Stomach (tissue), 9 donors: ENCODE measurements around the gene RRBP1. TPM values are rescaled to one million over a fixed set of nuclear protein-coding genes. Genes with fewer than 3 reads are reported as not detected.

Experiments
- DNase-seq, 2 donors: peaks; one replicate each; pipeline versions ENCODE4 v3.0.0 to v3.0.0-alpha.2; 2013 to 2019
- H3K27ac ChIP-seq, 5 donors: fragments of 200-600 bp in 4 of 5; sonication (generic) in 4 of 5; one replicate each; pipeline ENCODE4 v1.5.1; 2013 to 2019; ENCODE audit warnings: mild to moderate bottlenecking in 1 of 5, moderate library complexity in 1 of 5
- H3K27me3 ChIP-seq, 3 donors: fragments of 200-600 bp; sonication (generic); one replicate each; pipeline ENCODE4 v1.5.1; 2017 to 2019; ENCODE audit warnings: mixed run types in 1 of 3
- H3K36me3 ChIP-seq, 4 donors: fragments of 200-600 bp; sonication (generic); 1 replicate in 3 of 4; 2 replicates in 1 of 4; pipeline ENCODE4 v1.5.1; 2016 to 2019
- H3K4me1 ChIP-seq, 4 donors: fragments of 200-600 bp; sonication (generic); one replicate each; pipeline ENCODE4 v1.5.1; 2016 to 2019
- H3K4me3 ChIP-seq, 4 donors: fragments of 200-600 bp; sonication (generic) in 3 of 4; one replicate each; pipeline ENCODE4 v1.5.1; 2016 to 2019; ENCODE audit warnings: mild to moderate bottlenecking in 1 of 4
- H3K9me3 ChIP-seq, 4 donors: fragments of 200-600 bp; sonication (generic); one replicate each; pipeline ENCODE4 v1.5.1; 2016 to 2019
- CTCF ChIP-seq, 7 experiments: fragments of 450-650 bp in 4 of 7; fragments of 200-600 bp in 3 of 7; sonication (generic) in 3 of 7; IDR thresholded peaks; one replicate each; pipeline ENCODE4 v1.5.1; 2016 to 2019; ENCODE audit warnings: antibody characterized with exemption in 7 of 7, control low read depth in 2 of 7, mild to moderate bottlenecking in 1 of 7
- EP300 ChIP-seq: sonication (generic); formaldehyde crosslinking; IDR thresholded peaks from one replicate; pipeline ENCODE4 v1.6.1; 2017; ENCODE audit warnings: antibody characterized with exemption
- POLR2A ChIP-seq, 4 donors: fragments of 450-650 bp; IDR thresholded peaks; one replicate each; pipeline ENCODE4 v1.6.1; 2016; ENCODE audit warnings: antibody characterized with exemption in 4 of 4, control low read depth in 2 of 4, mild to moderate bottlenecking in 1 of 4, moderate library complexity in 1 of 4
- POLR2AphosphoS5 ChIP-seq, 3 donors: sonication (generic); formaldehyde crosslinking; IDR thresholded peaks; one replicate each; pipeline ENCODE4 v1.6.1; 2016; ENCODE audit warnings: antibody characterized with exemption in 3 of 3
- WGBS, 5 donors: extraction: QIAGEN DNeasy Blood & Tissue Kit in 3 of 5; methylation state at CpG; one replicate each; pipeline versions ENCODE4 v1.1.5 to v1.1.7; 2013 to 2018; 5-methylcytosine and 5-hydroxymethylcytosine counted together
- intact Hi-C: fragments of 100-400 bp; cut with DNase I; formaldehyde crosslinking; loops from one replicate; pipeline ENCODE4 v1.15.1; 2023; ENCODE audit warnings: low total_unique reads
- polyA plus RNA-seq, 3 donors: library from polyadenylated mRNA; stranded (reverse); fragments of 200-250 nt; gene quantifications; one replicate each; pipeline ENCODE4 v1.2.3, GENCODE V29; 2013
- total RNA-seq, 5 donors: library from RNA; depleted of rRNA; stranded (reverse); fragments of >200 nt; gene quantifications; one replicate each; pipeline versions ENCODE4 v1.1.0 to v1.2.3, GENCODE V29; 2014 to 2016
- donor health status: healthy with polysubstance abuse.
- donor health status: Bipolar disorder and iron deficiency.
- donor health status: healthy.

The RRBP1 gene
- total and polyA plus RNA-seq, 8 donors, result 34.4 to 456 (median 132) TPM

DNA sequence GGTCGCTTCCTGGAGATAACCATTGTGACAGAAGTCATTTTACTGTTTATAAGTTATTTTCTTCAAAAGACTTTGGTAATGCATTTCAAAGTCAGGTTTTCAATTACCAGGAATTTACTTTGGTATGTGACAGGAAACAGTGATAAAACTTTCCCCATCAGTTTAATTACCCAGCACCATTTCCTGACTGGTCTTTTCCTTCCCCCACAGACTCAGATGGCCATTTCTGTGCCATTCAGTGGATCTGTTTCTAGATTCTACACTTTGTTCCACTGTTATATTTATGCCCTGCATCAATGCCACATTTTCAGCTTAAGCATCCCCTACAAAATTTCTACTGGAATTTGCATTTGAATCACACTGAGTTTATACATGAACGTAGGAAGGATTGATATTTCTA lies 16.3 kb downstream of the RRBP1 start:
- intact Hi-C loops, result no loop called here
- H3K27ac ChIP-seq, result peak overlapping the region in 3 of 5 donors; percentile 11 to 36 (median 16)
- H3K9me3 ChIP-seq, result no peaks in the 10 kb centered on the region
- TF ChIP-seq POLR2A (IDR thresholded peaks at IDR 0.05), result no peak
- no peak for TF ChIP-seq POLR2AphosphoS5 (IDR thresholded peaks at IDR 0.05)
- TF ChIP-seq EP300, result no peak
- TF ChIP-seq CTCF (IDR thresholded peaks at IDR 0.05), result no peak
- no peak for DNase-seq
- H3K27me3 ChIP-seq, result no peaks in the 10 kb centered on the region
- H3K4me3 ChIP-seq, result no peak overlapping the region
- H3K4me1 ChIP-seq, result peaks cover 21 to 94% (median 51%) of the 10 kb centered on the region in 4 donors
- peaks cover 0 to 15% (median 5%) of the 10 kb centered on the region in 4 donors for H3K36me3 ChIP-seq
- WGBS, 5 donors, result 63 to 80% (median 79%) methylated on average over 2 of the region's 2 CpGs

DNA sequence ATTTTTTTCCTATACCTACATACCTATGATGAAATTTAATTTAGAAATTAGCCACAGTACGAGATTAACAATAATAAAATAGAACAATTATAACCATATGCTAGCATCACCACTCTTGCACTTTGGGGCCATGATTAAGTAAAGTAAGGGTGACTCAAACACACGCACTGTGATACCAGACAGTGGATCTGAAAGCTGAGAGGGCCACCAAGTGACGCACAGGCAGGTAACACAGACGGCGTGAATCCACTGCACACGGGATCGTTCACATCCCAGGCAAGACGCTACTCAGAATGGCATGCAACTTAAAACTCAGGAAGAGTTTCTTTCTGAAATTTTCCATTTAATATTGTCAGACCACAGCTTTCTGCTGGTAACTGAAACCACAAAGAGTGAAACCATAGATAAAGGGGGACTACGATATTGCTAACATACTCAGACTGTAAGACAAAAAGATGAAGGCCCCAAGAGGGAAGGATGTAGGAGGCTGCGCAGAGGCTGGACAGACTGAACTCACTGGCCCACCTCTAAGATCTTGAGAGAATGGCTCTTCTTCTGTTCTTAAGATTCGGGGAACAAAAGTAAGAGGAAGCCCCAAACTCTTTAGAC lies 17.9 kb downstream of the RRBP1 start:
- Histone ChIP-seq H3K4me1 (peaks cover 21 to 85% (median 51%) of the 10 kb centered on the region in 4 donors), H3K36me3 (peaks cover 0 to 22% (median 11%) of the 10 kb centered on the region in 4 donors), H3K27me3 (no peaks in the 10 kb centered on the region), H3K9me3 (no peaks in the 10 kb centered on the region), H3K27ac (peak overlapping the region in 3 of 5 donors; percentile 39 to 69 (median 63)), H3K4me3 (no peak overlapping the region)
- WGBS, 5 donors, result 53 to 73% (median 58%) methylated on average over 11 of the region's 11 CpGs
- TF ChIP-seq CTCF (IDR thresholded peaks at IDR 0.05) (no peak), POLR2AphosphoS5 (IDR thresholded peaks at IDR 0.05) (no peak), POLR2A (IDR thresholded peaks at IDR 0.05) (no peak), EP300 (no peak)
- peak in 1 of 2 donors; percentile 24 for DNase-seq
- intact Hi-C loops, result no loop called here

GRCh38 chr20:17663486-17663885 lies 18.6 kb downstream of the RRBP1 start:
- no peak for TF ChIP-seq EP300
- TF ChIP-seq POLR2A (IDR thresholded peaks at IDR 0.05), result no peak
- H3K9me3 ChIP-seq, result peaks cover 0 to 4% (median 2%) of the 10 kb centered on the region in 4 donors
- intact Hi-C loops, result no loop called here
- WGBS, 5 donors, result 46 to 62% (median 54%) methylated on average over 5 of the region's 5 CpGs
- peaks cover 2 to 26% (median 15%) of the 10 kb centered on the region in 4 donors for H3K36me3 ChIP-seq
- no peaks in the 10 kb centered on the region for H3K27me3 ChIP-seq
- no peak for DNase-seq
- peak overlapping the region in 4 of 5 donors; percentile 17 to 69 (median 62) for H3K27ac ChIP-seq
- peaks cover 21 to 81% (median 50%) of the 10 kb centered on the region in 4 donors for H3K4me1 ChIP-seq
- H3K4me3 ChIP-seq, result no peak overlapping the region

- Histone ChIP-seq H3K4me1 (peaks cover 21 to 78% (median 50%) of the 10 kb centered on the region in 4 donors), H3K36me3 (peaks cover 6 to 28% (median 17%) of the 10 kb centered on the region in 4 donors)
- intact Hi-C loops, result no loop called here
Measured at GRCh38 chr20:17663040-17663399, 19.0 kb downstream of the RRBP1 start.

More at GRCh38 chr20:17663040-17663399, 19.0 kb downstream of the RRBP1 start:
- H3K9me3 ChIP-seq, result peaks cover 0 to 6% (median 3%) of the 10 kb centered on the region in 4 donors
- no peaks in the 10 kb centered on the region for H3K27me3 ChIP-seq
- 76 to 85% (median 78%) methylated on average over 13 of the region's 13 CpGs for WGBS, 5 donors
- H3K4me3 ChIP-seq, result no peak overlapping the region
- H3K27ac ChIP-seq, result peak overlapping the region in 4 of 5 donors; percentile 46 to 69 (median 62)
- TF ChIP-seq POLR2AphosphoS5 (IDR thresholded peaks at IDR 0.05), result no peak
- no peak for TF ChIP-seq POLR2A (IDR thresholded peaks at IDR 0.05)
- no peak for TF ChIP-seq CTCF (IDR thresholded peaks at IDR 0.05)
- TF ChIP-seq EP300, result no peak
- no peak for DNase-seq
